ENCODE measurements around the gene TBC1D4. TPM values are rescaled to one million over a fixed set of nuclear protein-coding genes. Genes with fewer than 3 reads are reported as not detected.
A peak's percentile ranks its signal among the peaks of the same experiment; 100 is the strongest.

TBC1D4 gene
- total and polyA plus RNA-seq, 9 of the 15 experiments (the other 6 are each of a cell fraction or from before 2014, with no cell fraction given), result 2.8 to 12.3 (median 7.0) TPM

- 0 out of 2 replicates have a peak, but pooled peaks have one; percentile 23 for TF ChIP-seq DEAF1 (CRISPR knock-in tag; IDR thresholded peaks at IDR 0.05)
- TF ChIP-seq ARID3A (IDR thresholded peaks at IDR 0.05; ENCODE audit: borderline replicate concordance, low read depth, low read length), result 0 out of 2 replicates have a peak, but pooled peaks have one; percentile 34
These were observed 223.7 kb downstream of the TBC1D4 start (continued) for GRCh38 chr13:75258159-75258782.

GRCh38 chr13:75256922-75257321, 225.0 kb downstream of the TBC1D4 start:
- POLR2A ChIA-PET, result no interaction called here
- no peak overlapping the region for H2AFZ ChIP-seq (ENCODE audit: low read depth, low read length)
- no TSS peak for BruUV-seq (replicated peaks)
- TF ChIP-seq ZNF280A (IDR thresholded peaks at IDR 0.05; ENCODE audit: low read depth, partially characterized antibody) (no peak), JUND (IDR thresholded peaks at IDR 0.05; ENCODE audit: borderline replicate concordance, low read depth, low read length) (peak; percentile 17; the same call in 1 of the 2 replicates), JUND (tag; IDR thresholded peaks at IDR 0.05; ENCODE audit: borderline replicate concordance, low read depth, low read length) (no peak), NFIC (IDR thresholded peaks at IDR 0.05) (peak; percentile 61; the same call in 1 of the 2 replicates), RCOR1 (IDR thresholded peaks at IDR 0.05; ENCODE audit: borderline replicate concordance in 1 of 2, low read depth in 2 of 2, low read length in 2 of 2) (no peak), ATF3 (IDR thresholded peaks at IDR 0.05) (peak; percentile 16; the same call in 1 of the 2 replicates), ATF3 (CRISPR knock-in tag; conservative IDR thresholded peaks at IDR 0.05) (no peak)
- no peaks in the 10 kb centered on the region for H3K36me3 ChIP-seq (ENCODE audit: control insufficient read depth, insufficient read depth, low read length)
- FAIRE-seq, result no peak
- H3K4me3 ChIP-seq, result no peak overlapping the region
- no peaks in the 10 kb centered on the region for H3K4me1 ChIP-seq (replicated peaks in 1 of 2; ENCODE audit: control insufficient read depth in 2 of 2, insufficient read depth in 2 of 2, low read length in 2 of 2)
- 0% methylated on average over 3 of the region's 3 CpGs for whole genome bisulfite sequencing (ENCODE audit: insufficient coverage, low coverage, missing lambda C conversion rate)
- H3K4me2 ChIP-seq (ENCODE audit: insufficient read depth, low read length), result no peak overlapping the region
- H3K9ac ChIP-seq (ENCODE audit: insufficient read depth in 1 of 2, low read depth in 2 of 2, low read length in 2 of 2), result no peak overlapping the region
- no peaks in the 10 kb centered on the region for H4K20me1 ChIP-seq (replicated peaks; ENCODE audit: control insufficient read depth, insufficient read depth, low read length)
- DNase-seq (ENCODE audit: extremely low read depth in 1 of 4, low spot score in 3 of 4), result peak in 1 of 4 experiments; percentile 15
- no peaks in the 10 kb centered on the region for H3K27me3 ChIP-seq (ENCODE audit: control insufficient read depth in 2 of 2, insufficient read depth in 2 of 2, low read length in 2 of 2)
- in situ Hi-C loops (cut with MboI), result no loop called here
- H3K9me1 ChIP-seq (ENCODE audit: control insufficient read depth, insufficient read depth, low read length), result no peaks in the 10 kb centered on the region
- no peak overlapping the region for H3K27ac ChIP-seq (ENCODE audit: extremely low read depth, low read depth, low read length)
- no peaks in the 10 kb centered on the region for H3K79me2 ChIP-seq (ENCODE audit: control insufficient read depth, insufficient read depth, low read length)
- no peak for ATAC-seq
- no peaks in the 10 kb centered on the region for H3K9me3 ChIP-seq (replicated peaks; ENCODE audit: control insufficient read depth, insufficient read depth, low read depth, low read length)
- CTCF ChIA-PET (ENCODE audit: low intra/inter-chr PET ratio), result no interaction called here
- intact Hi-C loops (cut with micrococcal nuclease), result loop anchor here (5.0 kb wide), 1 partner anchor 1420 kb away; no protein-coding TSS in a partner anchor

All from K562 (cell line).